Measurements from ENCODE around the gene TMEM203.
"Not testable (repeated sequence)": the region's sequence is repeated elsewhere in the genome, so short reads cannot be mapped to it uniquely, and the experiment has no call there.

TMEM203 gene

GRCh38 chr9:137242269-137243203 is 37.1 kb upstream of the TMEM203 start:
- no peak for DNase-seq (ENCODE audit: low read depth in 3 of 3)

GRCh38 chr9:137241490-137242268 is 36.2 kb upstream of the TMEM203 start:
- peak; percentile 40 to 63 (median 41) for DNase-seq (ENCODE audit: low read depth in 3 of 3)

- peak; percentile 92 to 97 (median 96) for DNase-seq (ENCODE audit: low read depth in 3 of 3)
These were observed 35.5 kb upstream of the TMEM203 start, which contains the start of gene TUBB4B for GRCh38 chr9:137240841-137241489. TUBB4B (plus strand) TSS chr9:137241287; CDS start chr9:137241361, 74 bp downstream.

- peak; percentile 38 to 66 (median 46) for DNase-seq (ENCODE audit: low read depth in 3 of 3)
These were observed 34.9 kb upstream of the TMEM203 start for GRCh38 chr9:137240318-137240840.

- not testable (repeated sequence) for DNase-seq (ENCODE audit: low read depth in 3 of 3)
These were observed 34.2 kb upstream of the TMEM203 start for GRCh38 chr9:137239541-137240200.

GRCh38 chr9:137237759-137238726 is 32.6 kb upstream of the TMEM203 start:
- no peak for DNase-seq (ENCODE audit: low read depth in 3 of 3)

GRCh38 chr9:137236936-137237421 is 31.5 kb upstream of the TMEM203 start:
- no peak for DNase-seq (ENCODE audit: low read depth in 3 of 3)

- DNase-seq (ENCODE audit: low read depth in 3 of 3), result peak; percentile 85 to 93 (median 85)
These were observed 30.9 kb upstream of the TMEM203 start for GRCh38 chr9:137236238-137236935.

- no peak for DNase-seq (ENCODE audit: low read depth in 3 of 3)
These were observed 30.2 kb upstream of the TMEM203 start for GRCh38 chr9:137235424-137236237.

GRCh38 chr9:137234758-137235423 is 29.4 kb upstream of the TMEM203 start:
- no peak for DNase-seq (ENCODE audit: low read depth in 3 of 3)

GRCh38 chr9:137234055-137234697 is 28.7 kb upstream of the TMEM203 start:
- DNase-seq (ENCODE audit: low read depth in 3 of 3), result no peak

- no peak for DNase-seq (ENCODE audit: low read depth in 3 of 3)
These were observed 27.9 kb upstream of the TMEM203 start for GRCh38 chr9:137233143-137233980.

GRCh38 chr9:137232510-137232909 is 27.1 kb upstream of the TMEM203 start:
- no peak for DNase-seq (ENCODE audit: low read depth in 3 of 3)

- no peak for DNase-seq (ENCODE audit: low read depth in 3 of 3)
These were observed 26.7 kb upstream of the TMEM203 start for GRCh38 chr9:137232101-137232500.

- DNase-seq (ENCODE audit: low read depth in 3 of 3), result no peak
These were observed 26.1 kb upstream of the TMEM203 start for GRCh38 chr9:137231372-137232039.
